ENCODE results near the gene KCNK5. TPM values are rescaled to one million over a fixed set of nuclear protein-coding genes. Genes with fewer than 3 reads are reported as not detected.

The KCNK5 gene
- polyA plus RNA-seq, 3 donors: 9.0 to 11.9 (median 9.3) TPM

DNA sequence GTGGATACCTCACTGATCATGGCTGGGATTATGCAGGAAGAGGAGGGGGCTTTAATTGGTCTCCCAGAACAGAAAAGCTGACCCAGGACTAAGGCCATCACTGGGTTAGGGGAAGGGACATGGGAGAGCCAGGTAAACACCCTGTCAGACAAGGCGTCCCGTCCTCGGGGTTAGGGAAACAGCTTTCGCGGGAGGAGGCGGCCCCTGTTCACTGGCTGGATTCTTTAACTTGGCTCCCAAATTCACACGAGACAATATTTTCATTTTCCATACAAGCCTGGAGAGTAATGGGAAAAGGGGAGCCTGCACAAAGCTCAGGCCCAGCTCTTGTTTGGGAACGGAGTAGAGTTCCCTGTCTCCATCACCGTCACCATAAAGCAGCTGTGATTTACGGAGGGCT, 29.3 kb downstream of the KCNK5 start:
- no peak for DNase-seq (ENCODE audit: low read depth in 3 of 3, low spot score in 2 of 3)

GRCh38 chr6:39199231-39199940, 29.9 kb downstream of the KCNK5 start:
- no peak for DNase-seq (ENCODE audit: low read depth in 3 of 3, low spot score in 2 of 3)

- no peak for DNase-seq (ENCODE audit: low read depth in 3 of 3, low spot score in 2 of 3)
These were observed 30.7 kb downstream of the KCNK5 start for GRCh38 chr6:39198528-39198927.

DNA sequence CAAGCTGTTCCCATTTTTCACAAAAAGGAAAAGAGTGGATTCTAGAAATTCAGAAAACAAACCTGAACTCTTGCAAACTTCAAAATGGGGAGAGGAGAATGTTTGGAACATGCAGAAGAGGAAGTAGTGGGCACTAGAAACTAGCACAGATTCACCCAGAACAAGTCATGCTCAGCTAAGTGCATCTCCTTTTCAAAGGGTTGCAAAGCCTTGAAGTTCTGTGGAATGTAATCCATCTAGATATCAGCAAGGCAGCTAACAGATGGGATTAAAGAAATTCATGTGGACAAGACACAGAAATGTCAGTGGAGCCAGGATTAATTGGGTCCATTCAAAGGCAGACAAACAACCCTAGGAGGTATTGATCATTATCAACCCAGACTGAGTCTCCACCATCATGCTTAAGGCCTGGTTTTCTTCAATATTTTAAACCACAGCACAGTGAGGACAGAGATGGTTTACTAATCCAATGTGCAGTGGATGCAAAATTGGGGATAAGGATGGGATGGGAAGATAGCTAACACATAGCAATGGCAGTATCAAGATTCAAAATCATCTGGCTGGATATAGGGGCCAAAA, 31.3 kb downstream of the KCNK5 start:
- no peak for DNase-seq (ENCODE audit: low read depth in 3 of 3, low spot score in 2 of 3)

- no peak for DNase-seq (ENCODE audit: low read depth in 3 of 3, low spot score in 2 of 3)
These were observed 31.8 kb downstream of the KCNK5 start for GRCh38 chr6:39197521-39197920.

DNA sequence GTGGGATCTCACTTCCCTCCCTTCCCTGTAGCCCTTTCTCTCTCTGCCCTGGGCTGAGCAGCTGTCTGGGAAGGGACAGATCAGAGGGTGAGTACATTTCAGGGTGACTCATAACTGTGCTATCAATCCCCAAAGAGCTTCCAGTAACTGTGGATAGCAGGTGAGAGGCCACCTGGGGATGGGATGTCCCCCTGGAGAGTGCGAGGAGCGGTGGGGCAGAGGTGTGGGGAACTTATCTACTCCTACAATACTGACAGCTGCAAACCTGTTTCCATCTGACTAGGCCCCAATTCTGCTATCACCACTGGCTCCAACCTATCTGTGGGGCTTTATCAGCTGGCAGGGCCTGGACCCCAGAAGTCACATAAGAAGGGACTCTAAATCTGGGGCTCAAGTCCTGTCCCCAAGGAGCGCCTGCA, 32.6 kb downstream of the KCNK5 start:
- DNase-seq (ENCODE audit: low read depth in 3 of 3, low spot score in 2 of 3): no peak

GRCh38 chr6:39195792-39196385, 33.4 kb downstream of the KCNK5 start:
- no peak for DNase-seq (ENCODE audit: low read depth in 3 of 3, low spot score in 2 of 3)

- no peak for DNase-seq (ENCODE audit: low read depth in 3 of 3, low spot score in 2 of 3)
These were observed 34.8 kb downstream of the KCNK5 start for GRCh38 chr6:39194466-39194865.

- no peak for DNase-seq (ENCODE audit: low read depth in 3 of 3, low spot score in 2 of 3)
These were observed 36.0 kb downstream of the KCNK5 start for GRCh38 chr6:39193201-39193791.

DNA sequence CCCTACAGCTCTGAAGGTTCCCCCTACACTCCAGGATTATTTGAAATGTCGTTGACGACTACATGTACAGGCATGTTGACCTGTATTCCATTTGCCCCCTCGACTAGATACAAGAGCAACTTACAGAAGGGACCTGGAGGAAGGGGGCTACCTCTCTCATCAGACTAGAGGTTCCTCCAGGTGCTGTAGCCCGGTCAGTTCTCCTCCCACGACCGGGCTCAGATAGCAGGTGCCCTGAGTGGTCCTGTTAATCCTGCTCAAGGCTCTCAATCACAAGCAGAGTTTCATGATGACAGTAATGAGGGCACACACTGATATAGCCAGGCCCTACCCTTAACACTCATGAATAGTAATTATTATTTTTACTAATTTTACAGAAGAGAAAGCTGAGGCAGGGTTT, 36.5 kb downstream of the KCNK5 start:
- no peak for DNase-seq (ENCODE audit: low read depth in 3 of 3, low spot score in 2 of 3)

GRCh38 chr6:39191236-39191930, 37.9 kb downstream of the KCNK5 start:
- no peak for DNase-seq (ENCODE audit: low read depth in 3 of 3, low spot score in 2 of 3)

GRCh38 chr6:39190545-39191235, 38.6 kb downstream of the KCNK5 start:
- no peak for DNase-seq (ENCODE audit: low read depth in 3 of 3, low spot score in 2 of 3)

DNA sequence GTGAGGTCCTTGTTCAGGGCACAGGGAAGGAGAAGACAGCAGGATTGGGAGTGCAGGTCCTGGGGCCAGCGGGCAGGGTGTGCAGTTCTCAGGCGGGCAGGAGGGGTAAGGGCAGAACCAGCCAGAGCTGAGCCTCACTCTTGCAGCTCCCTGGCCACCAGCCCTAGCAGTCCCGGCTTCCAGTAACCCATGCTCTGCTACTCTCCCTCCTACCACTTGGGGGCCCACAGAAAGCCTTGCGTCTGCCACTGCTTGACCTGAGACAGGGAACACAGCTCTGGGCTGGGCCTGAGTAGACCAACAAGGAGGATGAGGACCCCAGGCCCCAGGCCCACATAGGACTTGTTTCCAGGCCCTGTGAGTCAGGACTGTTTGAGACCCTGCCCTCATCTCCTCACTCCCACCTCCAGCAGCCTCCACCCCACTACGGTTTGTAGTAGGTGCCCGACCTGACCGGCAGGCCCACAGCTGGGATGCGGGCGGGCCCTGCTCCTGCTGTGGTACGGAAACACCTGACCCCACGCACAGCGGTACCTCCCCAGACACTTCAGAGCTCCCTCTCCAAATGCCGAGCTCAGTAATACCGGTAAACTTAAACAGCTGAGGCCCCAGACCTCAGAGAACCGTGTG, 39.2 kb downstream of the KCNK5 start:
- DNase-seq (ENCODE audit: low read depth in 3 of 3, low spot score in 2 of 3): no peak

- no peak for DNase-seq (ENCODE audit: low read depth in 3 of 3, low spot score in 2 of 3)
These were observed 40.1 kb downstream of the KCNK5 start for GRCh38 chr6:39189131-39189530.

DNA sequence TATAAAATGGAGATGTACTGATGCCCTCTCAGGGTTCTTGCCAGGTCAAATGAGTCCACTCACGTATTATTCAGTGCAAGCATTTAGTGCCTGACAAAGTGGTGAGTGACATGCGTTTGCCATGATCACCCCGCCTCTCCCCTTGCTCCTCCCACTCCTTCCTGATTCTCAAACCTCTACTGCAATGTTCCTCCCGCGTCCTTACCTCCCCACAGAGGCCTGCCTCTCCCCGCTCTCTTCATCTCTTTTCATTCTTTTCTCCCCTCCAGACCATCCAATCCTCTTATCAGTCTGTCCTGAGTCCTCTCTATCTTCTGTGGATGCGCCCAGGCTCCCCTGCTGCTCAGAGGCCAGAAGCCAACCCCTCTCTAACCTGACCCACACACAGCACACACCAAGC, 40.7 kb downstream of the KCNK5 start:
- DNase-seq (ENCODE audit: low read depth in 3 of 3, low spot score in 2 of 3): no peak

- no peak for DNase-seq (ENCODE audit: low read depth in 3 of 3, low spot score in 2 of 3)
These were observed 41.2 kb downstream of the KCNK5 start for GRCh38 chr6:39188098-39188450.

GRCh38 chr6:39184906-39185580, 44.2 kb downstream of the KCNK5 start:
- DNase-seq (ENCODE audit: low read depth in 3 of 3, low spot score in 2 of 3): no peak

GRCh38 chr6:39182604-39183003, 46.7 kb downstream of the KCNK5 start:
- no peak for DNase-seq (ENCODE audit: low read depth in 3 of 3, low spot score in 2 of 3)

DNA sequence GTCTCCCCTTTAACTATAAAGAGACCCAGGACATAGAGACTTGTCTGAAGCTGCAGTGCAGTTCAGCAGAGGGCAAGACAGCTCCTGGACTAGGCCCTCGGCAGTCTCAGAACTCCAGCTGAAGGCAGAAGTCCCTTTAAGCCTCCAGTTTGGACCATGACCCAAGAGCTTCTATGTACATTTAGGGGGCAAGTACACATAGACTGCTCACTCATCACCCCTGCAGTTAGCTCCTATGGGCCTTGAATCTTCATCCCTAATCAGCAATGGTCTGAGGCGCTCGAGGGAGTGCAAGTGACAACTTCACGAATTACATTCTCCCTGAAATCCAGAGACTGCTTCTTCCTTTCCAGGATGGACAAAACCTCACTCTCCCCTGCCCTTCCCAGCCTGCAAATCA, 47.4 kb downstream of the KCNK5 start:
- DNase-seq (ENCODE audit: low read depth in 3 of 3, low spot score in 2 of 3): no peak

GRCh38 chr6:39181333-39181732, 47.9 kb downstream of the KCNK5 start:
- no peak for DNase-seq (ENCODE audit: low read depth in 3 of 3, low spot score in 2 of 3)
